MCF 10A (cell line): ENCODE measurements around the gene TUBB. TPM values are rescaled to one million over a fixed set of nuclear protein-coding genes. Genes with fewer than 3 reads are reported as not detected.
A peak's percentile ranks its signal among the peaks of the same experiment; 100 is the strongest.

Source experiments
- BruUV-seq: library from RNA; stranded (reverse); fragments of 400-500 nt; replicated peaks from 2 replicates; lab custom pipeline; 2021; lab: Mats Ljungman, UMichigan
- CTCF ChIA-PET: fragments of 300-600 bp; sonication (Branson Sonifier 250); formaldehyde crosslinking; extraction: SDS; loops from one replicate; lab custom pipeline; 2021; ENCODE audit warnings: antibody characterized with exemption, inconsistent platforms; lab: Yijun Ruan, JAX
- POLR2A ChIA-PET: fragments of 300-600, 350-650 bp; sonication (Branson Sonifier 250); formaldehyde crosslinking; extraction: SDS; loops from one replicate; lab custom pipeline; 2020; ENCODE audit warnings: antibody characterized with exemption, inconsistent platforms; lab: Yijun Ruan, JAX
- DNase-seq: peaks from one replicate; pipeline ENCODE4 v3.0.0-alpha.2; 2018; ENCODE audit not compliant: unreplicated experiment
- H3K27ac Mint-ChIP-seq: one replicate; pipeline ENCODE4 v1.8.0; 2022; ENCODE audit warnings: mild to moderate bottlenecking, low read depth, mixed read lengths; ENCODE audit not compliant: unreplicated experiment
- H3K27me3 Mint-ChIP-seq: one replicate; pipeline ENCODE4 v1.8.0; 2022; ENCODE audit warnings: mixed read lengths; ENCODE audit not compliant: insufficient read depth, unreplicated experiment
- H3K36me3 Mint-ChIP-seq: one replicate; pipeline ENCODE4 v1.8.0; 2022; ENCODE audit warnings: mild to moderate bottlenecking, moderate library complexity, mixed read lengths; ENCODE audit not compliant: insufficient read depth, unreplicated experiment
- H3K4me1 Mint-ChIP-seq: one replicate; pipeline ENCODE4 v1.8.0; 2022; ENCODE audit warnings: mixed read lengths; ENCODE audit not compliant: insufficient read depth, unreplicated experiment
- H3K4me3 Mint-ChIP-seq: one replicate; pipeline ENCODE4 v1.8.0; 2022; ENCODE audit warnings: mild to moderate bottlenecking, moderate library complexity, mixed read lengths; ENCODE audit not compliant: unreplicated experiment
- H3K9me3 Mint-ChIP-seq: one replicate; pipeline ENCODE4 v1.8.0; 2022; ENCODE audit warnings: mixed read lengths; ENCODE audit not compliant: unreplicated experiment
- CTCF ChIP-seq: fragments of 200-600 bp; IDR thresholded peaks from one replicate; pipeline ENCODE4 v1.8.0; 2022; ENCODE audit warnings: antibody characterized with exemption, mild to moderate bottlenecking; ENCODE audit not compliant: unreplicated experiment
- intact Hi-C: fragments of 100-400 bp; cut with micrococcal nuclease; formaldehyde crosslinking; loops from 2 replicates; pipeline ENCODE4 v1.14.1; 2022
- total RNA-seq: library from RNA; stranded (reverse); gene quantifications from 2 replicates; pipeline ENCODE4 v1.2.3, GENCODE V29; 2022

Gene TUBB
- total RNA-seq, 1 experiment from 2014 or later = 210 TPM

DNA sequence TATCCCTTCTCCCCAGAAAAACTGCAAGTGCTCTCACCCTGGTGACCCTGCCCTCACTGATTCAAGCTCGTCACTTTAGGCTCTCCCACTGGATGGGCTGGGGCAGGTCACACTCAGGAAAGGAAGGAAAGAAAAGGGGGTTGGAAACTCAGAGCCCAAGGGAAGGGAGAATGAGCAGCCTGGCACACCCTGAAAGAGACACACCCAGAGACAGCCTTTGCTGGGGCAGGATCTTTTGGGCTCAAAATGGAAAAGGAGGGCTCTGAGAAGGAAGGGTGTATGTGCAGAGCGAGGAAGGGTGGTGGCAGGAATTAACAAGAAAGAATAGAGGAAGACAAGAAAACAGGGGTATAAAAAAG lies 36.2 kb upstream of the TUBB start:
- BruUV-seq = no TSS peak
- Mint-ChIP-seq H3K27me3 (no peaks in the 10 kb centered on the region), H3K9me3 (no peaks in the 10 kb centered on the region), H3K36me3 (peaks cover 50% of the 10 kb centered on the region), H3K4me1 (peaks cover 61% of the 10 kb centered on the region), H3K27ac (peak overlapping the region; percentile 80), H3K4me3 (peak overlapping the region; percentile 94)
- CTCF ChIA-PET = interaction anchor here (0.7 to 17.5 kb wide), 3 partner anchors 43 to 66 kb away, joined by 3 to 537 read pairs (median 3); partner anchors contain the start of genes MDC1 and TUBB
- no peak for DNase-seq
- intact Hi-C loops = no loop called here
- no peak for TF ChIP-seq CTCF
- POLR2A ChIA-PET = interaction anchor here (0.6 to 6.5 kb wide), 14 partner anchors 11 to 280 kb away, joined by 3 to 251 read pairs (median 4); partner anchors contain the start of genes DDR1, DHX16, FLOT1 and MDC1

GRCh38 chr6:30684386-30685156 lies 35.6 kb upstream of the TUBB start:
- peaks cover 63% of the 10 kb centered on the region for H3K4me1 Mint-ChIP-seq
- peak overlapping the region; percentile 94 for H3K4me3 Mint-ChIP-seq
- peak overlapping the region; percentile 80 for H3K27ac Mint-ChIP-seq
- DNase-seq = no peak
- ChIA-PET POLR2A (interaction anchor here (0.6 to 6.5 kb wide), 12 partner anchors 11 to 395 kb away, joined by 3 to 251 read pairs (median 5); partner anchors contain the start of genes DDR1, MDC1, MRPS18B and PPP1R10), CTCF (interaction anchor here (0.6 to 17.5 kb wide), 8 partner anchors 9 to 221 kb away, joined by 3 to 537 read pairs (median 4); partner anchors contain the start of genes MDC1 and TUBB)
- no peak for TF ChIP-seq CTCF
- no peaks in the 10 kb centered on the region for H3K9me3 Mint-ChIP-seq
- peaks cover 44% of the 10 kb centered on the region for H3K36me3 Mint-ChIP-seq
- H3K27me3 Mint-ChIP-seq = no peaks in the 10 kb centered on the region
- intact Hi-C loops = loop anchor here (5.0 kb wide), 1 partner anchor 138 kb away; no protein-coding TSS in a partner anchor
- BruUV-seq = no TSS peak

DNA sequence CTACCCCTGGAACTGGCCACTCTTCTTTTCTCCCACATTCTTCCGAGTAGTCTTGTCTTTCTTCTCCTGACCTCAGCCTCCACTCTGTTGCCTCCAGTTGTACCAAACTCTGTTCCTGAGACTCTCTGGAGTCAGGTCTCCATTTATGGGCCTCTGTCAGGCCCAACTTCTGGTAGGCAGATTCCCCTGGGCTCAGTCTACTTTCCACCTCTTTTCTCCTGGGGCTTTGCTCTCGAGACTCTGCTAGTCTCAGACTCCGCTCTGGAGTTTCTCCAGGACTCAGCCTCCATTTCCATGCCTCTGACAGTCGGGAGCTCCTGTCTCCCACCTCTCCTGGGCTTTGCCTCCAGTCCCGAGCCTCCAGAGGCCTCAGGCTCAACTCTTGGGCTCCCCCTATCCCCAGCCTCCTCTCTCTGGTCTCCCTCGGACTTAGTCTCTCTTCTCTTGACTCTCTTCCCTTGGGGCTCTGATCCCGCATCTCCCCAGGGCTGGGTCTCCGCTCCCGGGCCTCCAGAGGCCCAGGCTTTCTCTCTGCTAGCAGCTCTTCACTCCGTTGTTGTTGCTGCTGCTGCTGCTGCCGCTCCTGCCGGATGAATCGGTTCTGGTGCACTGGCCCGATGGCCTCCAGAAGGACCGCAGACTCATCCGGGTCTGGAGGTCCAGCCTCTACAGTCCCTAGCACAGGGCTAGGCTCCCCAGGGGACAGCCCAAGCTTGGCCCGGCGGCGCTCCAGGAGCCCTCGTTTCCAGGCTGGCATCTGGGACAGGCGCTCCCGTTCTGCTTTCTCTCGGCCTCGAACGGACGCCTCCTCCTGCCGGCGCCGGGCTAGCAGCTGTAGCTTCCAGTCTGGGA lies 34.8 kb upstream of the TUBB start:
- BruUV-seq = no TSS peak

More for the DNA sequence above, 34.8 kb upstream of the TUBB start:
- no peaks in the 10 kb centered on the region for H3K27me3 Mint-ChIP-seq
- intact Hi-C loops = loop anchor here (1.0 to 5.0 kb wide), 3 partner anchors 32 to 191 kb away; partner anchors contain the start of gene MDC1
- peak overlapping the region; percentile 80 for H3K27ac Mint-ChIP-seq
- peaks cover 36% of the 10 kb centered on the region for H3K36me3 Mint-ChIP-seq
- CTCF ChIA-PET = interaction anchor here (0.6 to 17.5 kb wide), 8 partner anchors 10 to 221 kb away, joined by 3 to 537 read pairs (median 4); partner anchors contain the start of genes MDC1 and TUBB
- no peaks in the 10 kb centered on the region for H3K9me3 Mint-ChIP-seq
- peak overlapping the region; percentile 94 for H3K4me3 Mint-ChIP-seq
- POLR2A ChIA-PET = interaction anchor here (0.6 to 6.5 kb wide), 16 partner anchors 10 to 425 kb away, joined by 3 to 251 read pairs (median 4); partner anchors contain the start of genes DDR1, DHX16, MDC1 and MRPS18B
- peak; percentile 19 for TF ChIP-seq CTCF
- peak; percentile 56 for DNase-seq
- H3K4me1 Mint-ChIP-seq = peaks cover 71% of the 10 kb centered on the region
